ENCODE measurements around the gene FGD3.

Gene FGD3

DNA sequence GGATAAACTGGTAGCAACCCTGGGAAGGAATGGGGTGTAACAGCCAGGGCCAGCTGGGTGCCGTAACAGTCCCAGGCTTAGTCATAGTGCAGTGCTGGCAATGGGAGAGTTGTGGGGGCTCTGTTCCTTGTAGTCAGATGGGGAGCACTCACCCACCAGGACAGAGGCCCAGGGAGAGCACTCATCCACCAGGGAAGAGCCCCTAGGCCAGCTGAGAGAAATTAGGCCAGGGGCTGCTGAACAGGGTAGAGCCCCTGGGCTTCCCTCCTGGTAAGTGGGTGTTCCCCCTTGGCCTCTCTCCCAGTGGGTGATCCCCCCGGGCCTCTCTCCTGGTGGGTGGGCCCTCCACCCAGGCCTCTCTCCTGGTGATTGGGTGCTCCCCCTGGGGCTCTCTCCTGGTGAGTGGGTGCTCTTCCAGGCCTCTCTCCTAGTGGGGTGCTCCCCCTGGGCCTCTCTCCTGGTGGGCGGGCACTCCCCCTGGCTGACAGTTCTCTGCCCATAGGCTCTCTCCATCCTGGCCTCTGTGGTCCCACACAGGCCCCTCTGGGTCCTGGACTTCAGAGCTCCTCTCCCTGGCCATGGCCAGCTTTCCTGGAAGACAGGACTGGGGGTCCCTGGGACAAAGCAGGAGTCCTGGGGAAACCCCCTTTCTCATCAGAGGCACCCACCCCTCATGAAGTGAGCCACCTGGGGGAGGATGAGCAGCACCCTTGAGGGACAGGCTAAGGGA, 13.4 kb downstream of the FGD3 start:
- DNase-seq (ENCODE audit: low spot score) = no peak

- DNase-seq (ENCODE audit: low spot score) = no peak
Measured at GRCh38 chr9:92961627-92962302, 14.4 kb downstream of the FGD3 start.

DNA sequence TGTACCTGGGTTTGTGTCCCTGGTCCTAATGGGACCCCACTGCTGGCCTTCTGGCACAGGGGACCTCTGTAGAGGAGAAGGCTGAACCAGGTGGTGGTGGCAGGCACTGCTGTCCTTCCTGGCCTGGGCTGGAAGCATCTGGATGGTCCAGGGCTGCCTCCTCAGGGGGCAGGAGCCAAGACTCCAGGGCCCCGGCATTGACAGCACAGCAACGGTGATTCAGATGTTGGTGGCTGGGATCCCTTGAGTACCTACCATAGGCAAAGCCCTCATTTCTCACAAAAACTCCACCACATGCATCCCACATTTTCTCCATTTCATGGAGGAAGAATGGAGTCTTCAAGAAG, 15.0 kb downstream of the FGD3 start:
- no peak for DNase-seq (ENCODE audit: low spot score)

DNA sequence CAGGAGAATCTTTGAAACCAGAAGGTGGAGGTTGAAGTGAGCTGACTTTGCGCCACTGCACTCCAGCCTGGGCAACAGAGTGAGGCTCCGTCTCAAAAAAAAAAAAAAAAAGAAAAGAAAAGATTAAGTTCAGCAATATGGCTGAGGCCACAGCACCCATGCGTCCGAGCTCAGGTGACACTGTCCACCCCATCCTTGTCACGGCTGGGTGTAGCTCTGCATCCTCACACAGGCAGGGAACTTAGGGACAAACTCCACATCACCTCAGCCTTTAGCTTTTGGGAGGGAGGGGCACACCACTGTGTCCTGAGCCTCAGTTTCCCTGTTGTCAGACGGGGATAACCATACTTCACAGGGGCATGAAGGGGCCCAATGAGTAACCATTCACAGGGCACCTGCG, 15.5 kb downstream of the FGD3 start:
- no peak for DNase-seq (ENCODE audit: low spot score)

DNA sequence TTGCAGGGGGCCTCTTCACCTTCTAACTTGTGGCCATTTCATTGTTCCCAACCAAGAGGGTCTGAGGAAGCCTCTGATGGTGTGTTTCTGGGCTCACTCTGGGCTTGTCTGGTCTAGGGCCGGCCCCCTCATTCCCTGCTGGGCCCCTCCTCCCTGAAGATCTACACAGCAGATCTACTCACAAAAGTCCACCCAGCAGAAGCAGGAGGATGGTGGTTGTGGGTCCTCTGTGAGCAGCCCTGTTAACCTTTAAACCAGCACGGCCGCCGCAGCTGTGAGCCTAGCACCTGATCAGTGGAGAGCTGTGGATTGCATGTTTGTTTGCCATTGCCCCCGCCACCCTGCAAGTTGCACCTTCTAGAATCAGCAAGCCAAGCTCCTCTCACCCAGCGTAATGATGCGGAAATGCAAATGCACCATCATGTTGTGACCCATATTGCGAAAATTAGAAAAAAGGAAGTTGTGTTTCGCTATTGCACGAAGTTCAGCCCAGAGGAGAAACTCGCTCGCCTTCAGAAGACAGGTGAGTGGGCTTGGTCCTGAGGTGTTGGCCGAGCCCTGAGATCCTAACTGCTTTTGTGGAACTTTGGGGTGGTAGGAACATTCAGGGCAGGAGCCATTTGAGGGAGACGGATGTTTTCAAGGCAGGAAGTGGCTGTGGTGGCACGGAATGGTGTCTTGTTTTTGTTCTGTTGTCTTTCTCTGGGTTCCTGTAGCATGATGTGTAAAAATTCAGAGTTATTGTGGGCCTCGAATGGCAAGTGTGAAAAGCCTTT, 16.7 kb downstream of the FGD3 start:
- no peak for DNase-seq (ENCODE audit: low spot score)

DNA sequence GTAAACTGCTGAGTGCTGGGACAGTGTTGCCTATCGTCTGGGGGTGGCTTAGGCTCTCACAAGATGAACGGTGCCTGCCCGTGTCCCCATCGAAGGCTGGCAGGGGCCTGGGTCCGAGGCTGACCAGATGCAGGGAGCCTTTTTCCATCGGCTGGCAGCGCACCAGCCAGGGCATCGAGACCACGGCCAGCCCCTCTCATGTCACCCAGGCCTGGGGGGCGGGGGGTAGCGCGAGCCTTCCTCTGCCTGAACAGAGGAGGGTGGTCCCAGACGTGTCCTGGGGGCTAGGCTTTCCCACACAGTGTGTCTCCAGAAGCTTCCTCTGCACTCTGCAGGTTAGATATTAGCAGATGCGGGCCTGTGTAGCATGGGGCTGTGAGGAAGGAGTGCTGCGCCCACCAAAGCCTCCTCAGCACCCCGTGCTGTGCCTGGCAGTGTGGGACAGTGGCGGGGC, 17.3 kb downstream of the FGD3 start:
- DNase-seq (ENCODE audit: low spot score) = no peak

DNA sequence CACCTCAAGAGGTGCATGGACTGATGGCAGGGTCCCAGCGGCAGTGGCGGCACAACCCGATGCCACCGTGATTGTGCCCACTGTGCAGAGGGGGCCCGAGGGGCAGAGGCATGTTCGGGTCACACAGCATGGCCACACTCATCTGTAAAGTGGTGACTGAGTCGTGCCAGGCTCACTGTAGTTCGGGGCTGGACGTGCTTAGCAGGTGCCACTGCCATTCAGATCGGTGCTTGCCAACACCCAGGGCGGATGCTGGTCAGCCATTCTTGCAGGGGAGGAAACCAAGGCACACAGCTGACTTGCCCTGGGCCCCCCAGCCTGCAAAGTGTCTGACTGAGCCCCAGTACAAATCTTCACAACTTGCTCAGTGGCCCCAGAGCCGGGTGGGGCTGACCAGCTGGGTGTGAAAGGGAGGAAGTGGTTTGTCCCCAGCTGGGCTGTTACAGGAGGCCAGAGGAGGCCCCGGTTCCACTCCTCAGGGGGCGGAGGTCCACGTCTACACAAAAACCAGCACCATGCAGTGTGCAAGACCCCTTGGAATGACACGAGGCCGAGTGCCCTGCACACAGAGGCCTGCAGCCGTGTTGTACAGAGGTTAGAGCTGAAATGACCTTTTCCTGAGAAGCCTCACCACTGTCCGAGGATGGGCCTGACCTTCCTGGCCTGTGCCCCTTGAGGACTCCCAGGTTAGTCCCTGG, 17.9 kb downstream of the FGD3 start:
- DNase-seq (ENCODE audit: low spot score) = no peak

DNA sequence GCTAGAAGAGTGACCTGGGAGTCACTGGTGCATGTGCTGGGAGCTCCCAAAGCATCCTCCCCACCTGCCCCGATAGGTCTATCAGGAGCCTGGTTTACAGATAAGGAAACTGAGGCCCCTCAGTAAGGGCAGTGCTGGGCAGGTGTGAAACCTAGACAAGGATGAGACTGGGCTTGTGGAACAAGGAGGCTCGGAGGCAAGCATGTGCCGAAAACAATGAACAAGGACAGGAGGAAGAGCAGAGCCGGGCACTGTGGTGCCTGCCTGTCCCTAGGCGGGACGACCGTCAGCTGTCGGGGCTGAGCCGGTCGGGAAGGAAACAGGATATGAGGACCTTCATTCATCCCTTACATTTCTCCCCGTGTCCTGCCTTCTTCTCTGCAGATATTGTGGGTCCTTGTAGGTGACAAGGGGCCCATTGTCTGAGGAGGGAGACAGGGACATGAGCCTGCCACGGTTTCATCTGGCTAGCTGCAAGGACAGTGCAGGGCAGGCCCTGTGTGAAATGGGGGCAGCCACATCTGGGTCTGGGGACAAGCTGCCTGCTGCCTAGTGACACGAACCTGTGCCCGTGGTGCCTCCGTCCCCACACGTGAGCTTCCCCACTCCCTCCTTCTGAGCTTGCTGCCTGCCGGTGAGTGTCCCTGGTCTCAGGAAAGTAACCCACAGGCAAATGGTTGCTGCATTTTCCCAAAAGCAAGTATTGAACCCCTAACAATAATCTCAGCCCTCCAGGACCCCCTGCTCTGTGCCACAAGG, 18.6 kb downstream of the FGD3 start:
- no peak for DNase-seq (ENCODE audit: low spot score)

- no peak for DNase-seq (ENCODE audit: low spot score)
Measured at GRCh38 chr9:92966518-92966800, 19.1 kb downstream of the FGD3 start.

DNA sequence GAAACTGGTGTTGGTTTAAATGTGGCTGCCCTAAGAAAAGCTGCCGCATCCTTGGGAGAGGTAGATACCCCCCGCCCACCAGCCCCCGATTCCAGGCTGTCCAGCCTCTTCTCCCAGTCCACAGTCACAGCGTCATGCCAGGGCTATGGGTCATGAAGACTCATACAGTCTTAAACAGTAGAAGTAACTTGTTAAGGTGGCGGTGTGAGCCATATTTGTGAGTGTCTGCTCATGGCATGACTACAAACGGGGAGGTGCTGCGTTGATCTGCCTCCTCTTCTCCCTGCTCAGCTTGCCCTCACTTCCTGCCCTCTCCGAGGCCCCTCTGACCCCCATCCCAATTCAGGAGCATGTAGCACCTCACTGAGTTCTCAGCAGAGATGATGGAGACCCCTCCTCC, 20.8 kb downstream of the FGD3 start:
- DNase-seq (ENCODE audit: low spot score) = no peak

- DNase-seq (ENCODE audit: low spot score) = no peak
Measured at GRCh38 chr9:92969516-92970466, 22.5 kb downstream of the FGD3 start.

GRCh38 chr9:92970467-92970923, 23.2 kb downstream of the FGD3 start:
- DNase-seq (ENCODE audit: low spot score) = peak; percentile 61

DNA sequence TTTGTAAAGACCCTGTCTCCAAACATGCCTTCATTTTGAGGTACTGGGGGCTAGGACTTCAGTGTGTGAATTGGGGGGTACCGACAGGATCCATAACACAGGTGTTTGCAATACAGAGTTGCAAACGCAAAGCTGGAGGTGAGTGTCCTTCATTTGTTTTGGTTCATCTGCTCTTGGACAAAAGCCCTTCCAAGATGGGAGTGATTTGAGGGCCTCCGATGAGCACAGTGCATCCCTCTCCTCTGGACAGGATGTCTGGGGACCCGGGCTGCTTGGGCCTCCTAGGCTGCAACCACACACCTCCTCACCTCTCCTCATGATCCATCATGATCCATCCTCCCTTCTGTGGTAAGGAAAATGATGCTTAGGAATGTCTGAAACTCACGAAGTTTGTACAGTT, 23.8 kb downstream of the FGD3 start:
- no peak for DNase-seq (ENCODE audit: low spot score)

DNA sequence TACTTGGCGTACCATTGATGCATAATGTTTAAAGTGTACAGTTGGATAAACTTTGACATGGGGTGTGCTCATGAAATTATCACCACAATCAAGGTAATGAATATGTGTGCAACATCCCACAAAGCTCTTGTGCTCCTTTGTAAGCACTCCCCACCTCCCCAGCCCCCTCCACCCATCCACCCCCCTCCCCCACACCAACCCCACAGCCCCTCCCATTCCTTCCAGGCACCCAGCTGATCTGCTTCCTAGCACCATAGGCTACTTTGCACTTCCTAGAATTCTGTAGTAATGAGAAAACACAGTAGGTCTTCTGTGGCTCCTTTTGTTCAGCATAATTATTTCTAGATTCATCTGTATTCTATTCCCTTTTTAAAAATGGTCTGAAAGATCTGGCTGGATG, 24.5 kb downstream of the FGD3 start:
- no peak for DNase-seq (ENCODE audit: low spot score)

DNA sequence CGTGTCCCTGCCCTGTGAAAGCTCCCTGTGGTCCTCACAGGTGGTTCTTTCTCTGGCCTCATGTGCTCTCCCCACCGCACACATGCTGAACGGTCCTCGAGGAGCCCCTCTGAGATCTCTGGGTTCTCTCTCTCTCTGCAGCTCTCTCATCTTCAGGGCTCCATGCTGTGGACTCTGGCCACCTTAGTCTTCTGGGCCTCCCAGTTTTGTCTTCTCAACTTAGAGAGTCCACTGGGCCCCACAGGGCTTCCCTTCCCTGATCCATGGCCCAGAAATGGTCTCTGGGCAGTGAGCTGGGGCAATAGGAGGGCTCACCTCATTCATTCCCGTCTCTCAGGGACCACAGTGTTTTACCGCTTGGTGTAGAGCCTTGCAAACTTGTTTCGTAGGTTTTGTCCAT, 26.4 kb downstream of the FGD3 start:
- no peak for DNase-seq (ENCODE audit: low spot score)

DNA sequence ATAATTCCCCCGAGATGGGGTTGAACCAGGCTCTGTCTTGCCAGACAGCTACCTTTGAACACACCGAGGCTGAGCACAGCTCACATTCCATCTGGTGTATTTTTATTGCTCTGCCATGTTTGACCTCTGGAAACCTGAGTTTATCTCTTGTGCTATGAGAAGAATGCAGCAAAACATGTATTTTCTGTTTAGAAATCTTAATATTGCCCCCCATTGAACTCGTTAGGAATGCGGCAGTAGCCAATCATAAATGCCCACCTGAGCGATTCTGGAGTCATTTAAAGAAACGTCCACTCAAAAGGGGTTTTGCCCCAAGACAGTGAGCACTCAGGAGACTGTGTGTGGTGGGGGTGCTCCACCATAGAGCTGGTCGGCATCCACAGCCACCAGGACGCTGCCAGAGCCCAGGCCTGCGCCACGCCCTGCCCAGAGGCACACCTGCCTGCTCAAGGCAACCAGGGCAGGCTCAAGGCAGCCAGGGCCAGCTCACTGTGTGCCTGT, 26.9 kb downstream of the FGD3 start:
- DNase-seq (ENCODE audit: low spot score) = no peak

GRCh38 chr9:92974761-92975755, 27.7 kb downstream of the FGD3 start:
- no peak for DNase-seq (ENCODE audit: low spot score)

DNA sequence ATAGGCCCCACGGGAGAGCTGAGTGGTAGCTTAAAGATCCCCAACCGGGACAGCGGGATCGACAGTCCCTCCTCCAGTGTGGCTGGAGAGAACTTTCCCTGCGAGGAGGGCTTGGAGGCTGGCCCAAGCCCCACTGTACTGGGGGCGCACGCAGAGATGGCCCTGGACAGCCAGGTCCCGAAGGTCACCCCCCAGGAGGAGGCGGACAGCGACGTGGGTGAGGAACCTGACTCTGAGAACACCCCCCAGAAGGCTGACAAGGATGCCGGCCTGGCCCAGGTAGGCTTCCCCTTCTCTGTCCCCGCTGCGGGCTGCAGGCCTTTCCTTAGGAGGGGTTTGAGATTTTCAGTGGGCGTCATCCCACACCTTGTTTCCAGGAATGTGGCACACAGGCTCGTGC, 29.1 kb downstream of the FGD3 start:
- DNase-seq (ENCODE audit: low spot score) = no peak

GRCh38 chr9:92977279-92977678, 30.0 kb downstream of the FGD3 start:
- no peak for DNase-seq (ENCODE audit: low spot score)

Measured in AG08395 (cell line).